ENCODE measurements around the gene ENTPD1.

The ENTPD1 gene

GRCh38 chr10:95833042-95833610 is 77.2 kb downstream of the ENTPD1 start:
- DNase-seq, result no peak

GRCh38 chr10:95834406-95834805 is 78.4 kb downstream of the ENTPD1 start:
- no peak for DNase-seq

GRCh38 chr10:95835149-95835860 is 79.3 kb downstream of the ENTPD1 start:
- no peak for DNase-seq

GRCh38 chr10:95835911-95836310 is 79.9 kb downstream of the ENTPD1 start:
- DNase-seq, result no peak

GRCh38 chr10:95836610-95837355 is 80.8 kb downstream of the ENTPD1 start:
- DNase-seq, result no peak

GRCh38 chr10:95837356-95837776 is 81.4 kb downstream of the ENTPD1 start:
- no peak for DNase-seq

- no peak for DNase-seq
Measured at GRCh38 chr10:95837783-95838182, 81.8 kb downstream of the ENTPD1 start.

GRCh38 chr10:95840121-95840520 is 84.2 kb downstream of the ENTPD1 start:
- DNase-seq, result no peak

- DNase-seq, result no peak
Measured at GRCh38 chr10:95840681-95841080, 84.7 kb downstream of the ENTPD1 start.

- DNase-seq, result peak in 3 of 6 experiments; percentile 0 to 38 (median 34)
Measured at GRCh38 chr10:95841661-95842498, 85.9 kb downstream of the ENTPD1 start.

- DNase-seq, result no peak
Measured at GRCh38 chr10:95845411-95845810, 89.4 kb downstream of the ENTPD1 start.

- no peak for DNase-seq
Measured at GRCh38 chr10:95847007-95847406, 91.0 kb downstream of the ENTPD1 start.

- DNase-seq, result no peak
Measured at GRCh38 chr10:95848841-95849240, 92.9 kb downstream of the ENTPD1 start.

- DNase-seq, result no peak
Measured at GRCh38 chr10:95850791-95851190, 94.8 kb downstream of the ENTPD1 start.

GRCh38 chr10:95860166-95860940 is 104.4 kb downstream of the ENTPD1 start:
- DNase-seq, result no peak

- no peak for DNase-seq
Measured at GRCh38 chr10:95861386-95861785, 105.4 kb downstream of the ENTPD1 start.

- DNase-seq, result peak in 3 of 6 experiments; percentile 3 to 24 (median 23)
Measured at GRCh38 chr10:95864906-95865813, 109.2 kb downstream of the ENTPD1 start.

GRCh38 chr10:95865814-95866466 is 110.0 kb downstream of the ENTPD1 start:
- DNase-seq, result no peak

- DNase-seq, result no peak
Measured at GRCh38 chr10:95866467-95866842, 110.5 kb downstream of the ENTPD1 start.

- no peak for DNase-seq
Measured at GRCh38 chr10:95867866-95868265, 111.9 kb downstream of the ENTPD1 start.

Data from stimulated activated naive CD4-positive, alpha-beta T cell (primary cell).